Left renal cortex interstitium (tissue), 4 donors: ENCODE measurements around the gene HEXIM1. TPM values are rescaled to one million over a fixed set of nuclear protein-coding genes. Genes with fewer than 3 reads are reported as not detected.

ENCODE experiments used
- DNase-seq, 4 donors: peaks; one replicate each; pipeline ENCODE4 v3.0.0-alpha.2; 2013; ENCODE audit warnings: low read depth in 4 of 4, low spot score in 2 of 4, missing footprints in 1 of 4
- polyA plus RNA-seq, 4 donors: library from polyadenylated mRNA; unstranded; fragments of 120-200 nt; gene quantifications; one replicate each; pipeline ENCODE4 v1.2.1, GENCODE V29; 2013; ENCODE audit not compliant: insufficient read length in 4 of 4

HEXIM1 gene
- polyA plus RNA-seq, 4 donors: 36.3 to 44.6 (median 43.1) TPM

DNA sequence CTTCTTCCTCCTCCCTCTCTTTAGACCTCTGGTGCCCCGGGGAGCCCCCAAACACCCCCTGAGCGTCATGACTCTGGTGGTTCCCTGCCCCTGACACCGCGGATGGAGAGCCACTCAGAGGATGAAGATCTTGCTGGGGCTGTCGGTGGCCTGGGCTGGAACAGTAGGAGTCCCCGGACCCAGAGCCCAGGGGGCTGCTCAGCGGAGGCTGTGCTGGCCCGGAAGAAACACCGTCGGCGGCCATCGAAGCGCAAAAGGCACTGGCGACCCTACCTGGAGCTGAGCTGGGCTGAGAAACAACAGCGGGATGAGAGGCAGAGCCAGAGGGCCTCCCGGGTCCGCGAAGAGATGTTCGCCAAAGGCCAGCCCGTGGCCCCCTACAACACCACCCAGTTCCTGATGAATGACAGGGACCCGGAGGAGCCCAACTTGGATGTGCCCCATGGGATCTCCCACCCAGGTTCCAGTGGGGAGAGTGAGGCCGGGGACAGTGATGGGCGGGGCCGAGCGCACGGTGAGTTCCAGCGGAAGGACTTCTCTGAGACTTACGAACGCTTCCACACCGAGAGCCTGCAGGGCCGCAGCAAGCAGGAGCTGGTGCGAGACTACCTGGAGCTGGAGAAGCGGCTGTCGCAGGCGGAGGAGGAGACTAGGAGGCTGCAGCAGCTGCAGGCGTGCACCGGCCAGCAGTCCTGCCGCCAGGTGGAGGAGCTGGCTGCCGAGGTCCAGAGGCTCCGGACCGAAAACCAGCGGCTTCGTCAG, 20.9 kb downstream of the HEXIM1 start:
- DNase-seq: no peak

- no peak for DNase-seq
Measured at GRCh38 chr17:45170280-45170930, 22.1 kb downstream of the HEXIM1 start.

GRCh38 chr17:45170931-45171337, 22.7 kb downstream of the HEXIM1 start:
- no peak for DNase-seq

- DNase-seq: no peak
Measured at GRCh38 chr17:45171338-45172231, 23.3 kb downstream of the HEXIM1 start.

DNA sequence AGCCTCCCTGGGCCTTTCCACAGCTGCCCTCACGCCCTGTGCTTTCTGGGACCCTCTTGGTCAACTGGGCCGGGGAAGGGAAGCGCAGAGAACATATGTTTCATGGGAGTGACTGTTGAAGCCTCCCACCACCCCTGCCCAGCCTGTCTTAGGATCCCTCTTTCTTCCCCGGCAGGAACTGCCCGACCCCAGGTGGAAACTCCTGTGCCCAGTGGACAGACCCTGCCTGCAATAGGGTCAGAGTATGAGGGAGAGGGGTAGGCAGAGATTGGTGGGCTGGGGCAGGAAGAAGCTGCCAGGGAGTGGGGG, 23.9 kb downstream of the HEXIM1 start:
- DNase-seq: no peak

DNA sequence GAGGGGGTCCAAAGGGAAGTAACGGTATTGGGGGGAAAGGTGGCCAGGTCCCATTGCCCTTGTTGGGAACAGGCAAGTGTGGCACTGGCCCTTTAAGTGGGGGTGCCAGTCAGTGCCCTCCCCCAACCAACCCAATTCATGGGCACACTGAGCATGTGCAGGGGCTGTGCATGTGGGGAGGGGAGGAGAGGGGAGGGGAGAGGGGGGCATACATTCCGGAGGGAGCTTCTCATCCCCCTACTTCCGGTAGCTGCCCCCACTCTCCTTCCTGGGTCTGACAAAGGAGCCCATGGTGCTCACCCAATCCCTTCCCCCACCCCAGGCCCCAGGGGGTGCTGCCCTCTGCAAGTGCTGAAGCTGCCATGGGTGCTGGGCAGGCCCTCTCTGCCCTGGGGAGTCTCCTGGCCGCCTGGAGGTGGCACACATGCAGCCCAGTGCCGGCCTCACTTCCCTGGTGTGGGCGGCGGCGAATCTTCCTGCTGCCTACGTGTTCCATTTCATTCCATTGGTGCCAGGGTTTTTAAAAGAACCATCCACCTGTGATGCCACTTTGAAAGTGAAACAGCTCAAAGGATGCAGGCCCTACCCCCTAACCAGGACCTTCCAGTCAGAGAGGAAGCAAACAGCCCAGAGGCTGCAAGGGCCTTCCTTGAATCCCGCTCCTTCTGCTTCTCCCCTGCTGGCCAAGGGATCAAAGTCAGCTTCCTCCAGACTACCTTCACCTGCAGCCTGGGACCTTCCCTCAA, 24.4 kb downstream of the HEXIM1 start:
- DNase-seq: no peak

GRCh38 chr17:45175759-45176115, 27.5 kb downstream of the HEXIM1 start:
- DNase-seq: no peak

GRCh38 chr17:45177563-45177962, 29.3 kb downstream of the HEXIM1 start:
- no peak for DNase-seq

- no peak for DNase-seq
Measured at GRCh38 chr17:45184144-45184543, 35.9 kb downstream of the HEXIM1 start.

- no peak for DNase-seq
Measured at GRCh38 chr17:45186801-45187354, 38.6 kb downstream of the HEXIM1 start.

GRCh38 chr17:45189009-45189408, 40.7 kb downstream of the HEXIM1 start:
- DNase-seq: no peak

- DNase-seq: no peak
Measured at GRCh38 chr17:45190503-45191255, 42.4 kb downstream of the HEXIM1 start.

DNA sequence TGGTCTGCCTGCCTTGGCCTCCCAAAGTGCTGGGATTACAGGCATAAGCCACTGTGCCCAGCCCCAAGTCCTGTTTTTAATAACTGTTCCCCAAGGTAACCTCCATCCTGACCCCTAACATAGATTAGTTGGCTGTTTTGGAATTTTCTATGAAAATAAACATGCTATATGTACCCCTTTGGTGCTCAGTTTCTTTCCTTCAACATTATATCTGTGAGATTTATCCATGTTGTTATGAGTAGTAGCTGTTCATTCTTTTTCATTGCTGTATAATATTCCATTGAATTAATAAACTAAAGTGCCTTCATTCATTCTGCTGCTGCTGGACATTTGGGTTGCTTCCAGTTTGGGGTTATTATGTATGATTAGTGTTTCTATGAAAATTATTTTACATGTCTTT, 47.1 kb downstream of the HEXIM1 start:
- DNase-seq: no peak

DNA sequence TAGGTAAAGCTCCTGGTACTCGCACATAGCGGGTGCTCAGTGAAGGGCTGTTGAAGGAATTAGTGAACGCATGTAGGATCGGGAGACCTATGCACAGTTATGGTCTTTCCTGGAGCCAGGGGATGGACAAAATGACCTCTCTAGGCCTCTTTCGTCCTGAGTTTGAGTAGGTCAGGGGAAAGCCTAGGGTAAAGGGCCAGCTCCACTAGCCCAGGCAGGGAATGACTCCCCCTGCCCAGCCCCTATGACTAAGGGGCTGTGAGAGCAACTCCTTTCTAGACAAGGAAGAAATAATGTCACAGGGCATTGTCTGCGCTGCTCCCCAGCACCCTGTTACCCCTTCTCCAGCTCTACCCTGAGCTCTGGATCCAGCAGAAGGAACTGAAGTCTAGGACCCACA, 48.8 kb downstream of the HEXIM1 start:
- DNase-seq: no peak

DNA sequence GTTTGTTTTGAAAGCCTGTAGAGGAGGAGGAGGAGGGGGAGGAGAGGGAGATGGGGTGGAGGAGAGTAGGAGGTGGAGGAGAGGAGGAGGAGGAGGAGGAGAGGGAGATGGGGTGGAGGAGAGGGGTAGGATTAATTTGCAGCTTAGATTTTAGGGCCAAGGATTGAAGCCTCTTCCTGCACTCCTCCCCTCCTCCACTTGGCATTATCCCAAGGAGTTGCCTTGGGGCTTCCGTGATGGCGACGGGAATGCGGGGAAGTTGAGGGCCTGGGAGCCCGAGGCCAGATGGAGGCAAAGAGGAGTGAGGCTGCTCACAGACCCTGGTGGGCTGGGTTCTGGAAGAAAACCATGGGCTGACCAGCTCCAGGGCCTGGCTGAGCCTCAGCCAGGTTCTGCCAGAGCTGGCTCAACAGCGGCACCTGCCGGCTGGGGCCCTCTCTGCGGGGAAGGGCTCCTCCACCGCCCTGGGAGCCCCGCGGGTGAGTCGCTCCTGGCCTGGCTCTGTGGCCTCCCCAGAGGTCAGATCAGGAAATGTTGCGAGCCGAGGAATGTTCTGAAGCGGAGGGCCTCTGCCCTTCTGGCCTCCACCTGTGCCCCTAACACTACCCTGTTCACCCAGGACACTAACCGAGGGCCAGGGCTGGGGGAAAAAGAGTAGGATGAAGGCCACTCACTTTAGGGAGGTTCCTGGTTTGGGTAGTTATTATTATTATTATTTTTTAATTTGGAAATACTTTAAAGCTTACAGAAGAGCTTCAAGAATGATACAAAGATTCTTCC, 49.5 kb downstream of the HEXIM1 start:
- peak in 2 of 4 donors; percentile 65 to 81 for DNase-seq

- DNase-seq: no peak
Measured at GRCh38 chr17:45200701-45201100, 52.4 kb downstream of the HEXIM1 start.

- DNase-seq: no peak
Measured at GRCh38 chr17:45201457-45201856, 53.2 kb downstream of the HEXIM1 start.
